Adipose tissue (tissue), 3 donors: ENCODE measurements around the gene RNFT2. TPM values are rescaled to one million over a fixed set of nuclear protein-coding genes. Genes with fewer than 3 reads are reported as not detected.

ENCODE experiments used
- H3K27ac ChIP-seq: one replicate; pipeline ENCODE4 v1.5.1; 2013; ENCODE audit warnings: low read depth, low read length
- WGBS, 3 donors: extraction: QIAGEN DNeasy Blood & Tissue Kit; methylation state at CpG; one replicate each; pipeline ENCODE4 v1.1.7; 2013; 5-methylcytosine and 5-hydroxymethylcytosine counted together
- polyA plus RNA-seq, 3 donors: library from polyadenylated mRNA; stranded (reverse); fragments of 200-250 nt; gene quantifications; one replicate each; pipeline ENCODE4 v1.2.3, GENCODE V29; 2013
- donor health status: healthy with polysubstance abuse.
- donor health status: Bipolar disorder and iron deficiency.
- donor health status: healthy.

RNFT2 gene
- polyA plus RNA-seq: under 1 TPM; 0.30 to 0.56 (median 0.47) TPM

DNA sequence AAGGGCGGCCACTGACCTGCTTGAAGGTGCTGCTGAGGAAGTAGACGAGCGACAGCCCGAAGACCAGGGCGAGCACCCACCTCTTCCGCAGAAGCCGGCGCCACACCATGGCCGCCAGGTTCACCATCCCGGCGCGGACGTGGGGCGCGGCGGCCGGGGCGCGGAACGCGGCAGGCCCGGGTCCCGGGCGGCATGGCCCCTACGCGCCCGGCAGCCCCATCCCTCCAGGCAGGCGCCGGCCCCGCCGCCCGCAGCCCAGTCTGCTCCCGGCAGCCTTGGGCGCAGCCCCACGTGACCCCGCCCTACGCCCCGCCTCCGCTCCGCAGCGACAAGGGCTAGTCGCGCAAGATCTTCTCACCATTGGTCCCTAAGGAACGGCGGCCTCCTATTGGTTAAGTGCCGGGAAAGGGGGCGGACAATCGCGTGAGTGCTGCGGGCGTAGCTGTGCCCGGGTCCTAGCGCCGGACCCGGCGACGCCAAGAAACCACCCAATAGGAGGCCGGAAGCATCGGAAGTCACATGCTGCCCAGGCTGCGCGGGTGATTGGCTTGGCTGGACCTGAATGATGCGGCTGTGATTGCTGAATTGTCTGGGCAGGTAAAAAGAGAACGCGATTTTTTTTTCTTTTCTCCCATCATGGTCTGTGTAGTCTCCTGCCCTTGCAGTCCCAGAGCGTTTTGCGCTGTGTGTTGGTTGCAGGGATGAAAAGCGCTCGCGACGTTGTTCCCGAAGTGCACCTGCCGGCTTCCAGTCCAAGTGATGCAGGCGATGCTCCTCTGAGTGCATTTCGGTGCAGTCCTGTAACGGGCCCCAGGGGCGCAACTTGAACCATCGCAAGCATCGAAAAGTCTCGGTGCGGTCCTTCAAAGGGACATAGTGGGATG is at the start of gene RNFT2, which contains the start of gene SPRING1:
Gene RNFT2 (plus strand): TSS at position 542 of the 884 bp plus-strand sequence. CDS start 2,183 bp downstream, outside the sequence.
Gene SPRING1 (minus strand): TSS at position 296 of the 884 bp plus-strand sequence. CDS start 169 bp downstream, at position 127.
- H3K27ac ChIP-seq: no peak within 1 kb of the TSS
- 0 to 1% (median 0%) methylated on average over 79 to 80 of the region's 80 CpGs for WGBS, 3 donors

- no peak overlapping the region for H3K27ac ChIP-seq
- WGBS, 3 donors: 50 to 70% (median 62%) methylated on average over 5 of the region's 5 CpGs
Measured at GRCh38 chr12:116689521-116689920, 48.6 kb upstream of the RNFT2 start.

- H3K27ac ChIP-seq: no peak overlapping the region
- 69 to 79% (median 71%) methylated on average over 8 of the region's 8 CpGs for WGBS, 3 donors
Measured at GRCh38 chr12:116689979-116690744, 48.0 kb upstream of the RNFT2 start.

DNA sequence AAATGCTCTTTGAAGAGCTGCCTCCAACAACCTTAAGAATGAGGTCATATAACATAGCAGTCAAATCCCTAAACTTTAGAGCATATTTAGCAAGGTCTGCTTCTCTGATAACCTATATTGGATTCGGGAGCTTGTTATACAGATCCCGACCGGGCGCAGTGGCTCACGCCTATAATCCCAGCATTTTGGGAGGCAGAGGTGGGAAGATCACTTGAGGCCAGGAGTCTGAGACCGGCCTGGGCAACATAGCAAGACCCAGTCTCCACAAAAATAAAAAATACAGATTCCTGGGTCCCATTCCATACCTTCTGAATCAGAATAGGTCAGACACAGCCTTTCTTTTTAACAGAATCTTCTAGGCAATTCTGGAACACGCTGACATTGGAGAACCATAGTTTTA is 46.9 kb upstream of the RNFT2 start:
- WGBS, 3 donors: 95 to 98% (median 97%) methylated on average over 7 of the region's 7 CpGs
- no peak overlapping the region for H3K27ac ChIP-seq

DNA sequence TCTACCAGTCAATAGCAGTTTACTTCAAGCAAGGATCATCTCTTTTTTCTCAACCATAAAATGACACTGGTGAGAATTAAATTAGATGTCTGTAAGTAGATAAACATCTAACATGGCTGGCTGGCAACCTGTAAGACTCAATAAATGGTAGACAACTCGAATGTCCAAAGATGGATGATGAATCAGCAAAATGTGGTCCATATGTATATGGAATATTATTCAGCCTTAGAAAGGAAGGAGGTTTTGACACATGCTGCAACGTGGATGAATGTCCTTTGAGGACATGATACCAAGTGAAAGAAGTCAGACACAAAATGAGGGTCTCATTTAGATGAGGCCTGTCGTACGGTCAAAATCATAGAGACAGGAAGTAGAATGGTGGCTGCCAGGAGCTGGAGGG is 46.5 kb upstream of the RNFT2 start:
- WGBS, 3 donors: 74 to 87% (median 77%) methylated on average over 4 of the region's 4 CpGs
- no peak overlapping the region for H3K27ac ChIP-seq

GRCh38 chr12:116692605-116693004 is 45.5 kb upstream of the RNFT2 start:
- 56 to 70% (median 63%) methylated on average over 3 of the region's 3 CpGs for WGBS, 3 donors
- no peak overlapping the region for H3K27ac ChIP-seq

DNA sequence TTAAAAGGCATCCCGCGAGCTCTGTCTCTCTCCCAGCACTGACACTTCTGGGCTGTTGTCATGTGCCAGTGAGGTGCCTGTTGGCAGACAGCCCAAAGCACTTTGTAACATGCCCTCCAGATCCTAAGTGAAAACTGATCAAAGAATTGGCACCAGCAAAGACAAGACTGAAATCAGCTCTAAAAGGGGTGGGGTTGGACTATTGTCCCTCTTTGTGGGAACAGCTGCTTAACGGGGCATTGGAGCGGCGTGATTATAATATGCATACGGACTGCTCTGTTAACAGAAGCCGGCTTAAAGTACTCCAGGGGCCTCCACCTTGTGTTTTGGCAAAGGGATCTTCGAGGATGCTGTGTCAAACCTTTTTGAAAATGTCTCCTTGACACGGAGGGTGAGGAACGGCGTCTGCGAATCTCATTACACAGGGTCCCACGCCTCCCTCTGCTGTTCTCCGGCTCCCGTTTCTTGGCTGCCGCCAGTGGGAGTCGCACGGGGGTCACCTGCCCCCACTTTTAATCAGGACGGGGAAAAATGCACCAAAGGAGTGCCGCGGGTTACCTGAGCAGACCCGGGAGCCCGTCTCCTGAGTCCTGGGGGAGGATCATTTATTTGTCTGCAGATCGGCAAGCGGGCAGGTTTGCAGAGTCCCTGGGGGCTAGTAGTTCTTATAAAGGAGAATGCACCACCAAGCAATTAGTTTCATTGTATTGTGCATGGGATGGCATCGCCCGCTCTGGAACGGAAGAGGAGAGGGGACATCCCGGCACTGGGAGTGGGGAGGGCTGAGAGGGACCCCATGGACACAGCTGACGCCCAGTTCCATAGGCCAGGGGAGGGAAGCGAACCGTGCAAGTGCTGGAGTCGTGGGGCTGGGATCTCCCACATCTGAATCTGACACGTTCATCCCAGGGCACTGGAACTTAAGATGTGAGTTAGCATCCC is 44.6 kb upstream of the RNFT2 start:
- 19 to 29% (median 27%) methylated on average over 34 of the region's 34 CpGs for WGBS, 3 donors
- no peak overlapping the region for H3K27ac ChIP-seq

- H3K27ac ChIP-seq: no peak overlapping the region
- WGBS, 3 donors: 62 to 84% (median 71%) methylated on average over 22 of the region's 22 CpGs
Measured at GRCh38 chr12:116694653-116695463, 43.3 kb upstream of the RNFT2 start.

DNA sequence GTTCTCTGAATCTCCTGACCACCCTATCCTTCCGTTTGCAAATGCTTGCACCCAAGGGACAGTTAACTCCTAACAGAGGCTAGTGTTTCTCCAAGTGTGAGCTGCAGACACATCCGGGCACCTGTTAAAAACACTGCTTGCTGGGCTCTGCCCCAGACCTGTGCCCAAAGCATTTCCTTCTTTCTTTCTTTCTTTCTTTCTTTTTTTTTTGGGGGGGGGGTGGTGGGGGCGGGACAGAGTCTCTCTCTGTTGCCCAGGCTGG is 42.7 kb upstream of the RNFT2 start:
- no peak overlapping the region for H3K27ac ChIP-seq
- 39 to 77% (median 52%) methylated on average over 3 of the region's 3 CpGs for WGBS, 3 donors

DNA sequence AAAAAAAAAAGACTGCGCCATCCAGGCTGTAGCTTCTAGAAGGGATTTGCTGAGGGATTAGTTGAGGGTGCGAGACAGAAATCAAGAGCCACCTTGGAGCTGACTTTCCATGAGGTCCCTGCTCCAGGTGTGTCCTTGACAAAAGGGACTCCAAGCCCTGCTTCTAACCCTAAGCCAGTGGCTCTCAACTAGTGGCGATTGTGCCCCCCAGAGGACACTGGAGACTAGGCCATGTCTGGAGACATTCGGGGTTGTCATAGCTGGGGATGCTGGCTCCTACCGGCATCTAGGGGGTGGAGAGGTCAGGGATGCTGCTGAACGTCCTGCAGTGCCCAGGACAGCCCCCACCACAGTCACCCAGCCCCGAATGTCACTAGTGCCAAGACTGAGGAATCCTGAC is 40.8 kb upstream of the RNFT2 start:
- no peak overlapping the region for H3K27ac ChIP-seq

GRCh38 chr12:116697716-116698115 is 40.4 kb upstream of the RNFT2 start:
- 29 to 88% (median 81%) methylated on average over 11 of the region's 11 CpGs for WGBS, 3 donors
- H3K27ac ChIP-seq: no peak overlapping the region

More for the DNA sequence above, 40.8 kb upstream of the RNFT2 start:
- 49 to 76% (median 74%) methylated on average over 7 of the region's 7 CpGs for WGBS, 3 donors

GRCh38 chr12:116698116-116698515 is 40.0 kb upstream of the RNFT2 start:
- 35 to 94% (median 93%) methylated on average over 8 of the region's 8 CpGs for WGBS, 3 donors
- no peak overlapping the region for H3K27ac ChIP-seq

- WGBS, 3 donors: 55 to 92% (median 79%) methylated on average over 2 of the region's 2 CpGs
Measured at GRCh38 chr12:116698554-116699075, 39.5 kb upstream of the RNFT2 start.

DNA sequence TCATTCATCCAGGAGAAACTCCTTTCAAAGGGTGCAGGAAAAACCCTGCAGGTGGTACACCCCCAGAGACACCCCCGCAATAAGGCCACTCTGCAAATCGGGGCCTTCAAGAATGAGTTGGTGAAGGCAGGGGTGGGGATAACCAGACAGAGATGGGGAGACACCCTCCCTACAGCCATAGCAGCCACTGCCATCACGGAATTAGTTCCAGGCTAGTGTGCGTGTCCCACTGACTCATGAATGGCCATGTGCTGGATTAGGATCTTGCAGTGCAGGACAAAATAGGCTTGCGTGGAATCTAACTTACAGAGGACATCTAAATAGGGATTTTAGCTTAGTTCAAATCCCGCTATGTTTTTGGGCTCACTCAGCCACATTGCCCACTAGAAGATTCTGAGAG is 38.0 kb upstream of the RNFT2 start:
- H3K27ac ChIP-seq: no peak overlapping the region
- WGBS, 3 donors: 92 to 94% (median 94%) methylated on average over 6 of the region's 6 CpGs

More at GRCh38 chr12:116698554-116699075, 39.5 kb upstream of the RNFT2 start:
- H3K27ac ChIP-seq: no peak overlapping the region

- whole genome bisulfite sequencing, 3 donors: 93 to 94% (median 93%) methylated on average over 4 of the region's 4 CpGs
- no peak overlapping the region for H3K27ac ChIP-seq
Measured at GRCh38 chr12:116701432-116701831, 36.7 kb upstream of the RNFT2 start.

GRCh38 chr12:116703214-116703795 is 34.8 kb upstream of the RNFT2 start:
- no peak overlapping the region for H3K27ac ChIP-seq
- 18 to 24% (median 19%) methylated on average over 12 of the region's 12 CpGs for WGBS, 3 donors

DNA sequence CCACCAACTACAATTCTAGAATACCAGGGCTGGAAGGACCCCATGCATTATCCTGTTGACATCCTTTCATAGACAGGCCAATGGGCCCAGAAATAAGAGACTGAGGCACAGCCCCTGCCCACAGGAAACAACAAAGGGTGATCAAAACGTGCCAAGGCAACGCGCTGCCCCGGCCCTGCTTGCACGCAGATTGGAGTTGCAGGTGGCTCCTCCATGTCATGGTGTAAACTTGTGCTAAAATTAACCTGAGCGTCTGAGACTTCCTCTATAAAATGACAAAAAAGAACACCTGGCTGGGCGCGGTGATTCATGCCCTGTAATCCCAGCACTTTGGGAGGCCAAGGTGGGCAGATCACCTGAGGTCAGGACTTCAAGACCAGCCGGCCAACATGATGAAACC is 30.4 kb upstream of the RNFT2 start:
- 81 to 86% (median 85%) methylated on average over 9 of the region's 9 CpGs for WGBS, 3 donors

More for the DNA sequence above, 30.4 kb upstream of the RNFT2 start:
- H3K27ac ChIP-seq: no peak overlapping the region
